Mesothelial cell of epicardium (in vitro differentiated cells): ENCODE measurements around the gene ARL16. TPM values are rescaled to one million over a fixed set of nuclear protein-coding genes. Genes with fewer than 3 reads are reported as not detected.

Source experiments
- DNase-seq, 2 experiments: peaks; one replicate each; pipeline ENCODE4 v3.0.0; 2021; ENCODE audit warnings: low spot score in 2 of 2; ENCODE audit not compliant: unreplicated experiment in 2 of 2
- H3K27ac Mint-ChIP-seq: 2 replicates; pipeline ENCODE4 v1.8.0; 2021; ENCODE audit warnings: mixed read lengths
- H3K27me3 Mint-ChIP-seq: 2 replicates; pipeline ENCODE4 v1.8.0; 2021; ENCODE audit warnings: low read depth, mixed read lengths
- H3K36me3 Mint-ChIP-seq: 2 replicates; pipeline ENCODE4 v1.8.0; 2021; ENCODE audit warnings: mixed read lengths
- H3K4me1 Mint-ChIP-seq: 2 replicates; pipeline ENCODE4 v1.8.0; 2021; ENCODE audit warnings: mixed read lengths
- H3K4me3 Mint-ChIP-seq: 2 replicates; pipeline ENCODE4 v1.8.0; 2021; ENCODE audit warnings: mild to moderate bottlenecking, moderate library complexity, mixed read lengths
- H3K9me3 Mint-ChIP-seq: 2 replicates; pipeline ENCODE4 v1.8.0; 2021; ENCODE audit warnings: mixed read lengths
- total RNA-seq: library from RNA; stranded (reverse); gene quantifications from 3 replicates; pipeline ENCODE4 v1.2.1, GENCODE V29; 2021
- TF ChIP-seq, protein P1 (sequence below): fragments of 200-600 bp; sonication (generic); IDR thresholded peaks from one replicate; pipeline ENCODE4 v1.5.0; 2021; ENCODE audit warnings: antibody characterized with exemption; ENCODE audit not compliant: unreplicated experiment

The ARL16 gene
- total RNA-seq, 1 donor from 2014 or later = 42.8 TPM

DNA sequence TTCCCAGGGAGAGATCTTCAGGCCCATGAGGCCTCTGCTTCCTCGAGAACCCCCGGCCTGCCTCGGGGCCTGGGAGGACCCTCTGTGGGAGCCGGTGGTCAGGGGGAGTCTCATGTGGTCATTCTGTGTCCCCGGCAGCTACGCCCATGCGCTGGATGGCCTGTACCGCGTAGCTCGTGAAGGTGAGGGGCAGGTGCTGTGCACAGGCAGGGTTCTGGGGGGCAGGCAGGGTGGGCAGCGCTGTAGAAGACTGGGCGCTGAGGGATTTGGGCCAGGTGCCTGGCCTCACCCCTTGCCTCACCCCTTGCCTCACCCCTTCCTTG, 33.0 kb upstream of the ARL16 start:
- Mint-ChIP-seq H3K9me3 (no peaks in the 10 kb centered on the region), H3K4me1 (peaks cover 7% of the 10 kb centered on the region), H3K36me3 (no peaks in the 10 kb centered on the region), H3K27me3 (no peaks in the 10 kb centered on the region), H3K27ac (no peak overlapping the region), H3K4me3 (no peak overlapping the region)
- DNase-seq = no peak
- TF ChIP-seq, protein P1, sequence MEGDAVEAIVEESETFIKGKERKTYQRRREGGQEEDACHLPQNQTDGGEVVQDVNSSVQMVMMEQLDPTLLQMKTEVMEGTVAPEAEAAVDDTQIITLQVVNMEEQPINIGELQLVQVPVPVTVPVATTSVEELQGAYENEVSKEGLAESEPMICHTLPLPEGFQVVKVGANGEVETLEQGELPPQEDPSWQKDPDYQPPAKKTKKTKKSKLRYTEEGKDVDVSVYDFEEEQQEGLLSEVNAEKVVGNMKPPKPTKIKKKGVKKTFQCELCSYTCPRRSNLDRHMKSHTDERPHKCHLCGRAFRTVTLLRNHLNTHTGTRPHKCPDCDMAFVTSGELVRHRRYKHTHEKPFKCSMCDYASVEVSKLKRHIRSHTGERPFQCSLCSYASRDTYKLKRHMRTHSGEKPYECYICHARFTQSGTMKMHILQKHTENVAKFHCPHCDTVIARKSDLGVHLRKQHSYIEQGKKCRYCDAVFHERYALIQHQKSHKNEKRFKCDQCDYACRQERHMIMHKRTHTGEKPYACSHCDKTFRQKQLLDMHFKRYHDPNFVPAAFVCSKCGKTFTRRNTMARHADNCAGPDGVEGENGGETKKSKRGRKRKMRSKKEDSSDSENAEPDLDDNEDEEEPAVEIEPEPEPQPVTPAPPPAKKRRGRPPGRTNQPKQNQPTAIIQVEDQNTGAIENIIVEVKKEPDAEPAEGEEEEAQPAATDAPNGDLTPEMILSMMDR = no peak

DNA sequence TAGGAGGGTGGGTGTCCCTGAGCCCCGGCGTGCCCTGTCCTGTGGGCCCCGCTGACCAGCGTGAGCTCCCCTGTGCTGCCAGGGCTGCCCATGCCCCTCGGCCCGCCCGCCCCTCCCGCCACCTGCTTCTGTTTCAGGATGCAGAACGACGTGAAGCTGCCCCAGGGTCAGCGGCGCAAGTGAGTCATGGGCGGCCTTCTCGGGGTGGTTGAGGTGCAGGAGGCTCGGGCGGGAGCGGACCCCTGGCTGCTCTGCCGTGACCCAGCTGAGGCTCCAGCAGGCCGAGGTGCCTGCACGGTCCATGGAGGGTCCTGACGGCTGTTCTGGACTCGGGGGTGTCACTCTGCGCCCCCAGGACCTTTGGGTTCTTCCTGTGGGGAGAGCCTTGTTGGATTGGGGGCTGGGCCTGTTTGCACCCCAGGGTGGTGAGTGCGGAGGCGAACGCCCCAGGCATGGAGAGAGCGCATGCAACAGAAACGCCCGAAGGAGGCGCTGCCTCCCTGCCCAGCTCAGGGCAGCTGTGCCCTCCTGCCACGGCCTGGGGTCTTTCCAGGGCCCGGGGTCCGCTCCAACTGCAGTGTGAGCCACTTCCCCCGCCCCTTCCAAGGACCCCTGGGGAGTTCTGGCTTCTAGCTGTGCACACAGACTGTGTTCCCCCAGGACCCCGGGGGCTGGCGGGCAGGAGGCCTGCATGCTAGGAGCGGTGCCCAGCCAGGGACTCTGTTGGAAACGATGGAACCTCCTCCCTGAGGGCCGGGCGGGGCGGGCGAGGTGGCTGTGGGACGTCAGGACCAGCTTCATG, 32.5 kb upstream of the ARL16 start:
- TF ChIP-seq, protein P1 = no peak
- H3K36me3 Mint-ChIP-seq = no peaks in the 10 kb centered on the region
- H3K4me3 Mint-ChIP-seq = no peak overlapping the region
- H3K4me1 Mint-ChIP-seq = peaks cover 10% of the 10 kb centered on the region
- no peak for DNase-seq
- no peaks in the 10 kb centered on the region for H3K9me3 Mint-ChIP-seq
- no peak overlapping the region for H3K27ac Mint-ChIP-seq
- peaks cover 3% of the 10 kb centered on the region for H3K27me3 Mint-ChIP-seq

DNA sequence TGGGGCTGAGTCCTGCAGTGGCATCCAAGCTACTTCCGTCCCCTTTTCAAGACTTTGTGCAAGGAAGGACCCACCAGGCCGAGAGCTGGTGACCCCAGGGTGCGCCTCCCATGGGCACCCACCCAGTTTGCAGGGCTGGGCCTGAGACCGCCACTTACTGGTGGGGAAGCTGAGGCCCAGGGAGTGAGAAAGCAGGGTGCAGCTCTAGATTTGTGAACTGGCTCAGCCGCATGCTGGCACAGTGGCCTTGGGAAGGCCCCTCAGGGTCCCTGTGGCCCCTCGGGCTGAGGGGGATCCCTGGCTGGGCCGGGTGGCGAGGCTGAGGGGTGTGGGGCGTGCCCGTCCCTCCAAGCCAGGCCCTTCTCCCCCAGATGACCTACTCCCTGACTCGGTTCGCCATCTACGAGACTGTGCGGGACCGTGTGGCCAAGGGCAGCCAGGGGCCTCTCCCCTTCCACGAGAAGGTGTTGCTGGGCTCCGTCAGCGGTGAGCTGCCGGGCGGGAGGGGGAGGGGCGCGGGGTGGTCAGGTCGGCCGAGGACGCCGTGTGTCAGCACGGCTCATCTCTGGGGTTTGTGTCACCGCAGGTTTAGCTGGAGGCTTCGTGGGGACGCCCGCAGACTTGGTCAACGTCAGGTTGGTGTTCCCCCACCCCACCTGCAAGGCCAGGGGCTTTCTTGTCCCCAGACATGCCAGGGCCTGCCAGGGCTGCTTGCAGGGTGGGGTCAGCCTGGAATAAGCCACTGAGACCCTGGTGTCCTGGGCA, 31.7 kb upstream of the ARL16 start:
- DNase-seq = no peak
- Mint-ChIP-seq H3K4me3 (no peak overlapping the region), H3K27ac (no peak overlapping the region), H3K36me3 (no peaks in the 10 kb centered on the region), H3K4me1 (peaks cover 16% of the 10 kb centered on the region), H3K9me3 (no peaks in the 10 kb centered on the region), H3K27me3 (peaks cover 11% of the 10 kb centered on the region)
- TF ChIP-seq, protein P1 = no peak

DNA sequence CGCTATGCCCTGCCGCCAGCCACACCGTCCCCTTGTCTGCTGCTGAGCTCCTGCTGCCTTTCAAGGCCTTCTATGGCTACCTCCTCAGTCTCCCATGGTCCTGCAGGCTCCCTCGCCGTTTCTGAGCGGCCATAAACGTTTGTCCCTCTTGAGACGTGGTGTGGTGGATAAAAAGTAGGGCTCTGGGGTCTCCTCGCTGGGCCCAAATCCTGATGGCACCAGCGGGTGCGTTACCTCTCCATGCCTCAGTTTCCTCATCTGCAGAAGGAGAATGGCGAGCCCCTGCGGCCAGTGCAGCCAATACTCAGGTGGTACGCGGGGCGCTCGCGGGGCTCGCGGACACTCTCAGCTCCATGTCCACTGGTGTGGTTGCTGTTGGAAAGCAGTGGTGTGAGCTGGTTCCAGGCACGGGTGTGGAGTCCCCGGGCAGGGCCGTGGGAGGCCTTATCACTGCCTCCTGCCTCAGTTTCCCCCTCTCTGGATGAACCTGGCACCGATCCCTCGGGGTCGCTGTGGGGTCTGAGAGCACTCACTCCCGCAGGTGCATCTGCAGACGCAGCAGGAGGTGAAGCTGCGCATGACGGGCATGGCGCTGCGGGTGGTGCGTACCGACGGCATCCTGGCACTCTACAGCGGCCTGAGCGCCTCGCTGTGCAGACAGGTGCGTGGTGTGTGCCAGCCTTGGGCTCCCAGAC, 31.0 kb upstream of the ARL16 start:
- Mint-ChIP-seq H3K4me3 (no peak overlapping the region), H3K27me3 (peaks cover 14% of the 10 kb centered on the region)

DNA sequence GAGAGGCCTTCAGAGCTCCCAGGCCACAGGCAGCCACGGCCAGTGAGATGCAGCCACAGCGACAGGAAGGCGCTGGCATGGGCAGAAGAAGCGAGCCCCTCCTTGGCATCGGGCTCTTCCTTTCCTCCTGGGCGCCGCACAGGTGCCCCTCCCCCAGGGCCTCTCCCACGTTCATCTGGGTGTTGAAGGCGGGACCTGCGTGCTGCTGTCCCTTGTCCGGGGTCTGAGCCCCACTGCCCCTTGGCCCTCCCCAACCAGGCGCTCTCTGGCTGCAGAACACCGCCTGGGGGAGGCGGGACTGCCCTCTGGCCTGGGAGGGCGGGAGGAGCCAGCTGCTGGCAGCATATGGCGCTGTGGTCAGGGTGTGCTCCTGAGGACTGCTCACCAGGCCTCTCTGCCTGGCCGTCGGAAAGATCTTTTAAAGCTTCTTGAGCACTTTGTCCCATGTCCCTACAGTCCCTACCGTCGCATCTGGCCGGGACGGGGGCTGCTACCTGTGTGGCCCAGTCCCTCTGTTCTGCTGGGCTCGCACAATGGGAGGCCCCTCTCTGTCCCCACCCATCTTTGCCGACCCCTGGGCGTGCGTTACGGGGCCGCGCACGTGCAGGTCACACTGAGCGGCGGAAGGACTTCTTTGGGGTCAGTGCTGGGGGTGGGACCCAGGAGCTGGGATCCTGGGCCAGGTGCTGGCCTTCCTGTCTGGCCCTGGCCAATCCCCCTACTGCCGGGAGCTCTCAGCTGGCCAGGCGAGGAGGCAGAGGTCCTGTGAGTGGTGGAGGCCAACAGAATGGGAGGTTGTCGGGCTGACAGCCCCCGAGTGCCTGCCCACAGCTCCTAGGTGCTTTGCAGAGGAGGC, 30.2 kb upstream of the ARL16 start:
- H3K4me1 Mint-ChIP-seq = peaks cover 16% of the 10 kb centered on the region
- H3K27me3 Mint-ChIP-seq = peaks cover 14% of the 10 kb centered on the region
- no peaks in the 10 kb centered on the region for H3K36me3 Mint-ChIP-seq
- TF ChIP-seq, protein P1 = no peak
- no peak for DNase-seq
- no peaks in the 10 kb centered on the region for H3K9me3 Mint-ChIP-seq
- H3K4me3 Mint-ChIP-seq = peak overlapping the region; percentile 83
- H3K27ac Mint-ChIP-seq = no peak overlapping the region

More for the DNA sequence above, 31.0 kb upstream of the ARL16 start:
- DNase-seq = no peak
- H3K27ac Mint-ChIP-seq = no peak overlapping the region
- no peaks in the 10 kb centered on the region for H3K9me3 Mint-ChIP-seq
- no peaks in the 10 kb centered on the region for H3K36me3 Mint-ChIP-seq
- TF ChIP-seq, protein P1 = no peak
- peaks cover 16% of the 10 kb centered on the region for H3K4me1 Mint-ChIP-seq
